GM12892 (cell line): Measurements from ENCODE around the gene TOR1AIP2.

Experiments
- DNase-seq: peaks from one replicate; pipeline ENCODE4 v3.0.0; 2011; ENCODE audit not compliant: insufficient read length
- FAIRE-seq: peaks from 2 replicates; lab custom pipeline; 2011; peaks lifted over from hg19 to GRCh38; lab: Jason Lieb, UNC
- POLR2A ChIP-seq: IDR thresholded peaks from 2 replicates; pipeline ENCODE4 v1.6.1; 2011; ENCODE audit warnings: low read depth, low read length, control low read depth
- POLR2AphosphoS5 ChIP-seq: IDR thresholded peaks from 2 replicates; pipeline ENCODE4 v1.6.1; 2011; ENCODE audit warnings: low read depth, low read length, control low read depth
- TAF1 ChIP-seq: IDR thresholded peaks from 2 replicates; pipeline ENCODE4 v1.6.1; 2011; ENCODE audit warnings: low read depth, mild to moderate bottlenecking, control low read depth, low read length, borderline replicate concordance

Gene TOR1AIP2

GRCh38 chr1:179820226-179820970 is 57.2 kb downstream of the TOR1AIP2 start:
- TF ChIP-seq POLR2AphosphoS5 (no peak), POLR2A (no peak), TAF1 (no peak)
- FAIRE-seq (no peak), DNase-seq (no peak)

- TF ChIP-seq POLR2A (no peak), TAF1 (no peak), POLR2AphosphoS5 (no peak)
- DNase-seq, result no peak
- FAIRE-seq, result no peak
Observed at GRCh38 chr1:179818743-179819173, 58.8 kb downstream of the TOR1AIP2 start.

GRCh38 chr1:179818260-179818659 is 59.3 kb downstream of the TOR1AIP2 start:
- TF ChIP-seq POLR2AphosphoS5 (no peak), POLR2A (no peak), TAF1 (no peak)
- DNase-seq, result no peak
- FAIRE-seq, result no peak

- no peak for TF ChIP-seq POLR2AphosphoS5
- no peak for TF ChIP-seq TAF1
- TF ChIP-seq POLR2A, result no peak
- FAIRE-seq, result no peak
- DNase-seq, result no peak
Observed at GRCh38 chr1:179817789-179818188, 59.8 kb downstream of the TOR1AIP2 start.

GRCh38 chr1:179817056-179817455 is 60.5 kb downstream of the TOR1AIP2 start:
- no peak for FAIRE-seq
- TF ChIP-seq POLR2AphosphoS5, result no peak
- no peak for TF ChIP-seq TAF1
- no peak for TF ChIP-seq POLR2A

GRCh38 chr1:179816196-179816960 is 61.2 kb downstream of the TOR1AIP2 start:
- TF ChIP-seq POLR2A, result no peak
- TF ChIP-seq POLR2AphosphoS5, result no peak
- no peak for TF ChIP-seq TAF1

More at GRCh38 chr1:179817056-179817455, 60.5 kb downstream of the TOR1AIP2 start:
- no peak for DNase-seq

GRCh38 chr1:179815641-179816040 is 62.0 kb downstream of the TOR1AIP2 start:
- no peak for TF ChIP-seq POLR2AphosphoS5
- TF ChIP-seq TAF1, result no peak
- TF ChIP-seq POLR2A, result no peak
- DNase-seq (no peak), FAIRE-seq (no peak)

More at GRCh38 chr1:179816196-179816960, 61.2 kb downstream of the TOR1AIP2 start:
- no peak for FAIRE-seq
- no peak for DNase-seq

GRCh38 chr1:179814546-179814838 is 63.1 kb downstream of the TOR1AIP2 start:
- no peak for DNase-seq
- TF ChIP-seq TAF1 (no peak), POLR2A (no peak), POLR2AphosphoS5 (no peak)
- no peak for FAIRE-seq

- no peak for FAIRE-seq
- TF ChIP-seq TAF1 (no peak), POLR2AphosphoS5 (no peak), POLR2A (no peak)
- DNase-seq, result no peak
Observed at GRCh38 chr1:179813626-179814545, 63.7 kb downstream of the TOR1AIP2 start.

GRCh38 chr1:179812501-179813292 is 64.9 kb downstream of the TOR1AIP2 start:
- DNase-seq, result no peak
- FAIRE-seq, result no peak
- no peak for TF ChIP-seq POLR2A
- TF ChIP-seq TAF1, result no peak
- TF ChIP-seq POLR2AphosphoS5, result no peak

- DNase-seq (no peak), FAIRE-seq (no peak)
- TF ChIP-seq POLR2AphosphoS5 (no peak), TAF1 (no peak), POLR2A (no peak)
Observed at GRCh38 chr1:179810367-179810715, 67.3 kb downstream of the TOR1AIP2 start.
